SK-N-SH treated with all-trans-retinoic acid at 6 μM for 48 hours (cell line): ENCODE results near the gene BEGAIN.

Source experiments
- ATAC-seq: fragments of 200-7000 bp; cut with Tn5 transposase; 3 replicates; pipeline ENCODE4 v1.9.1; 2020; ENCODE audit warnings: mild to moderate bottlenecking, moderate library complexity
- ARNTL ChIP-seq: fragments of 450-650 bp; formaldehyde crosslinking; IDR thresholded peaks from 2 replicates; pipeline ENCODE4 v1.5.0; 2020; ENCODE audit warnings: low read depth, mild to moderate bottlenecking, moderate library complexity, borderline replicate concordance
- BACH2 ChIP-seq: fragments of 250-450 bp; sonication (Bioruptor Pico); IDR thresholded peaks from 2 replicates; pipeline ENCODE4 v1.9.0; 2021; ENCODE audit warnings: mild to moderate bottlenecking, borderline replicate concordance
- ESRRG ChIP-seq: fragments of 250-450 bp; sonication (Bioruptor Pico); IDR thresholded peaks from 2 replicates; pipeline ENCODE4 v1.6.1; 2021; ENCODE audit warnings: mild to moderate bottlenecking
- GLIS3 ChIP-seq: fragments of 250-450 bp; sonication (Bioruptor Pico); IDR thresholded peaks from 2 replicates; pipeline ENCODE4 v1.5.0; 2020; ENCODE audit warnings: mild to moderate bottlenecking, moderate library complexity
- ISL1 ChIP-seq: fragments of 250-450 bp; sonication (Bioruptor Pico); IDR thresholded peaks from 2 replicates; pipeline ENCODE4 v2.1.2; 2022; ENCODE audit warnings: mild to moderate bottlenecking, moderate library complexity
- OSR1 ChIP-seq: fragments of 250-450 bp; sonication (Bioruptor Pico); IDR thresholded peaks from 2 replicates; pipeline ENCODE4 v1.8.0; 2022; ENCODE audit warnings: moderate library complexity, mild to moderate bottlenecking, inconsistent platforms
- PPARA ChIP-seq: fragments of 250-450 bp; sonication (Bioruptor Pico); IDR thresholded peaks from 2 replicates; pipeline ENCODE4 v1.5.0; 2020; ENCODE audit warnings: mild to moderate bottlenecking, borderline replicate concordance
- RARB ChIP-seq: fragments of 250-450 bp; sonication (Bioruptor Pico); IDR thresholded peaks from 2 replicates; pipeline ENCODE4 v1.8.0; 2021; ENCODE audit warnings: mild to moderate bottlenecking, moderate library complexity
- SNAI2 ChIP-seq: fragments of 250-450 bp; sonication (Bioruptor Pico); IDR thresholded peaks from 2 replicates; pipeline ENCODE4 v1.5.0; 2020; ENCODE audit warnings: mild to moderate bottlenecking, moderate library complexity
- TCF4 ChIP-seq: fragments of 250-450 bp; sonication (Bioruptor Pico); IDR thresholded peaks from 2 replicates; pipeline ENCODE4 v1.8.0; 2021; ENCODE audit warnings: mild to moderate bottlenecking, moderate library complexity, borderline replicate concordance
- TOX ChIP-seq: fragments of 250-450 bp; sonication (Bioruptor Pico); IDR thresholded peaks from 2 replicates; pipeline ENCODE4 v1.8.0; 2021; ENCODE audit warnings: mild to moderate bottlenecking, moderate library complexity, borderline replicate concordance
- TSHZ2 ChIP-seq: fragments of 250-450 bp; sonication (Bioruptor Pico); IDR thresholded peaks from 2 replicates; pipeline ENCODE4 v1.5.0; 2020; ENCODE audit warnings: mild to moderate bottlenecking, moderate library complexity
- ZC3H10 ChIP-seq: fragments of 250-450 bp; sonication (Bioruptor Pico); IDR thresholded peaks from 2 replicates; pipeline ENCODE4 v1.5.1; 2021; ENCODE audit warnings: mild to moderate bottlenecking, moderate library complexity
- ZFP3 ChIP-seq: fragments of 250-450 bp; sonication (Bioruptor Pico); IDR thresholded peaks from 2 replicates; pipeline ENCODE4 v1.5.0; 2020; ENCODE audit warnings: mild to moderate bottlenecking, moderate library complexity
- ZFP30 ChIP-seq: fragments of 450-650 bp; formaldehyde crosslinking; IDR thresholded peaks from 2 replicates; pipeline ENCODE4 v1.5.0; 2022; ENCODE audit warnings: mild to moderate bottlenecking, moderate library complexity
- ZNF565 ChIP-seq: fragments of 450-650 bp; formaldehyde crosslinking; conservative IDR thresholded peaks from 2 replicates; pipeline ENCODE4 v1.5.0; 2020; ENCODE audit warnings: low read depth, mild to moderate bottlenecking, moderate library complexity
- ZNF70 ChIP-seq: fragments of 450-650 bp; formaldehyde crosslinking; IDR thresholded peaks from 2 replicates; pipeline ENCODE4 v1.5.0; 2020; ENCODE audit warnings: mild to moderate bottlenecking, moderate library complexity
- ZNF8 ChIP-seq: fragments of 450-650 bp; formaldehyde crosslinking; IDR thresholded peaks from 2 replicates; pipeline ENCODE4 v1.5.0; 2020; ENCODE audit warnings: mild to moderate bottlenecking, moderate library complexity
- TF ChIP-seq, protein P1 (sequence below): fragments of 250-450 bp; sonication (Bioruptor Pico); IDR thresholded peaks from 2 replicates; pipeline ENCODE4 v1.8.0; 2021; ENCODE audit warnings: low read depth, mild to moderate bottlenecking, moderate library complexity, borderline replicate concordance
- TF ChIP-seq, protein P2 (sequence below): fragments of 250-450 bp; sonication (Bioruptor Pico); IDR thresholded peaks from 2 replicates; pipeline ENCODE4 v1.5.1; 2021; ENCODE audit warnings: mild to moderate bottlenecking, moderate library complexity
- TF ChIP-seq, protein P3 (sequence below): fragments of 250-450 bp; sonication (Bioruptor Pico); IDR thresholded peaks from 2 replicates; pipeline ENCODE4 v1.5.1; 2020; ENCODE audit warnings: low read depth, mild to moderate bottlenecking, moderate library complexity

Gene BEGAIN

GRCh38 chr14:100582496-100583165 lies 4.6 kb downstream of the BEGAIN start:
- ATAC-seq = no peak
- TF ChIP-seq ZNF565 (CRISPR knock-in tag) = no peak
- TF ChIP-seq, protein P1, sequence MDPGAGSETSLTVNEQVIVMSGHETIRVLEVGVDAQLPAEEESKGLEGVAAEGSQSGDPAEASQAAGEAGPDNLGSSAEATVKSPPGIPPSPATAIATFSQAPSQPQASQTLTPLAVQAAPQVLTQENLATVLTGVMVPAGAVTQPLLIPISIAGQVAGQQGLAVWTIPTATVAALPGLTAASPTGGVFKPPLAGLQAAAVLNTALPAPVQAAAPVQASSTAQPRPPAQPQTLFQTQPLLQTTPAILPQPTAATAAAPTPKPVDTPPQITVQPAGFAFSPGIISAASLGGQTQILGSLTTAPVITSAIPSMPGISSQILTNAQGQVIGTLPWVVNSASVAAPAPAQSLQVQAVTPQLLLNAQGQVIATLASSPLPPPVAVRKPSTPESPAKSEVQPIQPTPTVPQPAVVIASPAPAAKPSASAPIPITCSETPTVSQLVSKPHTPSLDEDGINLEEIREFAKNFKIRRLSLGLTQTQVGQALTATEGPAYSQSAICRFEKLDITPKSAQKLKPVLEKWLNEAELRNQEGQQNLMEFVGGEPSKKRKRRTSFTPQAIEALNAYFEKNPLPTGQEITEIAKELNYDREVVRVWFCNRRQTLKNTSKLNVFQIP (CRISPR knock-in tag) = no peak
- TF ChIP-seq GLIS3 (CRISPR knock-in tag) = no peak
- TF ChIP-seq ZFP30 (CRISPR knock-in tag) = no peak
- TF ChIP-seq ZNF8 (CRISPR knock-in tag) = no peak
- TF ChIP-seq ISL1 (CRISPR knock-in tag) = no peak
- no peak for TF ChIP-seq OSR1
- no peak for TF ChIP-seq TCF4
- no peak for TF ChIP-seq TOX (CRISPR knock-in tag)

DNA sequence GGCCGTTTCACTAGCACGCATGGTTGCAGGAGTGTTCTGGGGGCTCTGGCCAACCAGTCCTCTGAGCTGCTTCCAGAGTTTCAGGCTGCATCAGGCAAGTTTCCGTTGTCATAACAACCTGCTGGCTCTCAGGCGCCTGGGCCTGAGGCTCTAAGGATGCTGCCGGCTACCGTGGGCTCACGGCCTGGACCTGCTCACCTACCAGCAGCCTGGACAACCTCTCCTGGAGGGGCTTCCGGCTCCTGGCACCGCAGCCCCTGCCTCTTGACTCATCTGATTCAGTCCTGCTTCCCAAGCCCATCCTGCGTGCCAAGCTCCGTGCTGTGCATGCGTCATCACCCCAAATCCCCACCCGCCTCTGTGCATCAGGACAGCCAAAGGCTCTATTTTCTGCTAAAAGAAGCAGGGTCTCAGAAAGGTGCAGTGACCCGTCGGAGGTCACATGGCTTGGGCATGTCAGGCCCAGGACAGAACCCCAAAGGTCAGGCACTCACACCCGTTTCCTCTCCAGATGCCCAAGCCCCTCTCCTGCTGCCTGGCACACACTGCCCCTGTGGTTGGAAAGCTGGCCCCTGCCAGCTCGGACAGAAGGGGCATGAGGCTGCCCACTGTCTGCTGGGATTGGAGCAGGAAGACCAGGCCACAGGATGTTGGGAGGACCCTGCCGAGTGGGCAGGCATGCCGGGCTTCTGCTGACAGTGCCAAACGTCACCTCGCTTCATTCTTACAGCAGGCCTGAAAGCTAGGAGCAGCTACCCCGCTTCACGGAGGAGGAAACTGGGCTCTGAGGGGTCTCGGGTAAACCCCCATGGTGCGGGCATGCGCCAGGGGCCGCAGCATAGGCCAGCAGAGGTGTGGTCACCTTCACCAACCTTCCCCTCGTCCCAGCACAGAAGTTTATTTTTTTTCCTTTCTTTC lies 5.7 kb downstream of the BEGAIN start:
- no peak for ATAC-seq
- no peak for TF ChIP-seq GLIS3 (CRISPR knock-in tag)
- TF ChIP-seq ZC3H10 (CRISPR knock-in tag) = no peak
- no peak for TF ChIP-seq ZFP30 (CRISPR knock-in tag)
- TF ChIP-seq BACH2 (CRISPR knock-in tag) = no peak
- TF ChIP-seq ZNF70 (CRISPR knock-in tag) = no peak

DNA sequence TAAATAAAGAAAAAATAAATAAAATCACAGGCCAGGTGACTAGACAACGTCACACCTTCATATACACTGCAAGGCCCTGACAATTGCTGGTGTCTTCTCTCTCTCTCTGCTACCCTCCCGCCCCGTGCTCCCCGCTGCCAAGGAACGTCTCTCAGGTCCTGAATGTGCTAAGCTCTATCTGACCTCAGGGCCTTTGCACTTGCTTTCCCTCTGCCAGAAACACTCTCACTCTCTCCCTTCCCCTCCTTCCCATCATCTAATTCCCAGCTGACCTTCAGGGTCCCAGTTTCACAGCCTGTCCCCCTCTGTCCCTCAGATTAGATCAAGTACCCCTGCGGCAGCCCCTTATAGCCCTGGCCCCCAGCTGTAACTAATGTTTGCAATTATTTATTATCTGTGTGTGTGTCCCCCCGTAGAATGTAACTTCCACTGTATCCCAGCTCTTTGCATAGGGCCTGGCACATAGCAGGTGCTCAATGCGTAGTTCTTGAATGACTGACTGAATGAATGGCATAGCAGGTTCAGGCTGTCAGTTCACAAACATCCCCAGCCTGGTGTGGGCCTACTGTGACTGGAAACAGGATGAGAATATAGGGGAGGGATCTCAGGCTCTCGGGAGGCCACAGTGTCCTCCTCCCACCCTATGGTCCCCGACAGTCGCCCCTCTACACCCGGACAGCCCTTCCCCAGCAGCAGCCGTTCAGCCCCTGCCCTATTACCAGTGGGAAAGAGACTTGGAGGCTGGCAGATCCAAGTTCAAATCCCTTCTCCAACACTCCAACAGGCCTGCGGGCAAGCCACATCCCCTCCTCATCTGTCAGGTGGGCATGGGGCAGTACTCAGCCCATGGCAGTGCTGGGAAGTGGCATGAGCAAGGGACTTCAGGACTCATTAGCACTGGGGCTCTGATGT lies 6.6 kb downstream of the BEGAIN start:
- ATAC-seq = no peak
- TF ChIP-seq PPARA (CRISPR knock-in tag) (no peak), RARB (CRISPR knock-in tag) (no peak), ZFP30 (CRISPR knock-in tag) (no peak), OSR1 (no peak), ISL1 (CRISPR knock-in tag) (no peak), ZFP3 (CRISPR knock-in tag) (no peak), ARNTL (CRISPR knock-in tag) (no peak), ZC3H10 (CRISPR knock-in tag) (no peak), SNAI2 (no peak), ZNF70 (CRISPR knock-in tag) (no peak), TSHZ2 (CRISPR knock-in tag) (no peak), ESRRG (CRISPR knock-in tag) (no peak), GLIS3 (CRISPR knock-in tag) (no peak), BACH2 (CRISPR knock-in tag) (no peak), TCF4 (no peak), ZNF565 (CRISPR knock-in tag) (no peak)
- TF ChIP-seq, protein P1 (CRISPR knock-in tag) = no peak
- TF ChIP-seq, protein P2, sequence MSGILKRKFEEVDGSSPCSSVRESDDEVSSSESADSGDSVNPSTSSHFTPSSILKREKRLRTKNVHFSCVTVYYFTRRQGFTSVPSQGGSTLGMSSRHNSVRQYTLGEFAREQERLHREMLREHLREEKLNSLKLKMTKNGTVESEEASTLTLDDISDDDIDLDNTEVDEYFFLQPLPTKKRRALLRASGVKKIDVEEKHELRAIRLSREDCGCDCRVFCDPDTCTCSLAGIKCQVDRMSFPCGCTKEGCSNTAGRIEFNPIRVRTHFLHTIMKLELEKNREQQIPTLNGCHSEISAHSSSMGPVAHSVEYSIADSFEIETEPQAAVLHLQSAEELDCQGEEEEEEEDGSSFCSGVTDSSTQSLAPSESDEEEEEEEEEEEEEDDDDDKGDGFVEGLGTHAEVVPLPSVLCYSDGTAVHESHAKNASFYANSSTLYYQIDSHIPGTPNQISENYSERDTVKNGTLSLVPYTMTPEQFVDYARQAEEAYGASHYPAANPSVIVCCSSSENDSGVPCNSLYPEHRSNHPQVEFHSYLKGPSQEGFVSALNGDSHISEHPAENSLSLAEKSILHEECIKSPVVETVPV (CRISPR knock-in tag) = no peak
- TF ChIP-seq, protein P3, sequence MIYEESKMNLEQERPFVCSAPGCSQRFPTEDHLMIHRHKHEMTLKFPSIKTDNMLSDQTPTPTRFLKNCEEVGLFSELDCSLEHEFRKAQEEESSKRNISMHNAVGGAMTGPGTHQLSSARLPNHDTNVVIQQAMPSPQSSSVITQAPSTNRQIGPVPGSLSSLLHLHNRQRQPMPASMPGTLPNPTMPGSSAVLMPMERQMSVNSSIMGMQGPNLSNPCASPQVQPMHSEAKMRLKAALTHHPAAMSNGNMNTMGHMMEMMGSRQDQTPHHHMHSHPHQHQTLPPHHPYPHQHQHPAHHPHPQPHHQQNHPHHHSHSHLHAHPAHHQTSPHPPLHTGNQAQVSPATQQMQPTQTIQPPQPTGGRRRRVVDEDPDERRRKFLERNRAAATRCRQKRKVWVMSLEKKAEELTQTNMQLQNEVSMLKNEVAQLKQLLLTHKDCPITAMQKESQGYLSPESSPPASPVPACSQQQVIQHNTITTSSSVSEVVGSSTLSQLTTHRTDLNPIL = no peak
